GM18951 (cell line): ENCODE measurements around the gene CD79B.

ENCODE experiments used
- POLR2A ChIP-seq: IDR thresholded peaks from 4 replicates; pipeline ENCODE4 v1.6.1; 2011; ENCODE audit warnings: mild to moderate bottlenecking; ENCODE audit not compliant: insufficient read length, insufficient read depth; ENCODE audit errors: extremely low read depth
- in situ Hi-C: fragments of 300-500 bp; cut with MboI; formaldehyde crosslinking; loops from one replicate; pipeline ENCODE4 v1.12.0; 2022; ENCODE audit warnings: low sequenced_read_pairs, mixed read lengths, inconsistent platforms; ENCODE audit not compliant: unreplicated experiment

The CD79B gene

DNA sequence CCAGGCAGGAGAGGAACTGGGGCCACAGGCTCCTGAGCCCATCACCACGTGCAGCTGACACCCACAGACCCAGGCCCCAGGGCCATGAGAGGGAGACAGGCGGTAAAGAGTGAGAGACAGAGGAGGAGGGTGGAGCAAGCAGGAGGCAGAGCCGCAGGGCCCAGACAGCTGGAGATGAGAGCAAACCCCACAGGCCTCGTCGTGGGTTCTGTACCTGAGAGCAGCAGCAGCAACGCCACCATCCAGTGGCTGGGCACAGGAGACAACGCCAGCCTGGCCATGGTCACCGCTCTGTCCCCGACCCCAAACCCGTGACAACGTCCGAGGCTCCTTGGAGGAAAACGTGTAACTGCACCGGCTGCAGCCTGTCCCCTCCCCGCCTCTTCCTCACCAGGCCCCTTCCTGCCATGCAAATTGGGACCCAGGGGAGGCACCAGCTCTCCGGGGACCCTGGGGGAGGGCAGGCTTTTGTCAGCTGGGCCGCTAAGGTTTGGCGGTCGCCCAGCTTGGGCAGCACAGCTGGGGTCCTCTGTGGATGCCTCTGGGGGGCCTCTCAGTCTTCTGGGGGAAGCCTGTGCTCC lies at the start of gene CD79B:
Gene CD79B, minus strand, starts transcription at position 351 of the 581 bp plus-strand sequence. Its CDS starts 70 bp downstream, at position 281.
- in situ Hi-C loops, result no loop called here
- TF ChIP-seq POLR2A, result peak; percentile 97

DNA sequence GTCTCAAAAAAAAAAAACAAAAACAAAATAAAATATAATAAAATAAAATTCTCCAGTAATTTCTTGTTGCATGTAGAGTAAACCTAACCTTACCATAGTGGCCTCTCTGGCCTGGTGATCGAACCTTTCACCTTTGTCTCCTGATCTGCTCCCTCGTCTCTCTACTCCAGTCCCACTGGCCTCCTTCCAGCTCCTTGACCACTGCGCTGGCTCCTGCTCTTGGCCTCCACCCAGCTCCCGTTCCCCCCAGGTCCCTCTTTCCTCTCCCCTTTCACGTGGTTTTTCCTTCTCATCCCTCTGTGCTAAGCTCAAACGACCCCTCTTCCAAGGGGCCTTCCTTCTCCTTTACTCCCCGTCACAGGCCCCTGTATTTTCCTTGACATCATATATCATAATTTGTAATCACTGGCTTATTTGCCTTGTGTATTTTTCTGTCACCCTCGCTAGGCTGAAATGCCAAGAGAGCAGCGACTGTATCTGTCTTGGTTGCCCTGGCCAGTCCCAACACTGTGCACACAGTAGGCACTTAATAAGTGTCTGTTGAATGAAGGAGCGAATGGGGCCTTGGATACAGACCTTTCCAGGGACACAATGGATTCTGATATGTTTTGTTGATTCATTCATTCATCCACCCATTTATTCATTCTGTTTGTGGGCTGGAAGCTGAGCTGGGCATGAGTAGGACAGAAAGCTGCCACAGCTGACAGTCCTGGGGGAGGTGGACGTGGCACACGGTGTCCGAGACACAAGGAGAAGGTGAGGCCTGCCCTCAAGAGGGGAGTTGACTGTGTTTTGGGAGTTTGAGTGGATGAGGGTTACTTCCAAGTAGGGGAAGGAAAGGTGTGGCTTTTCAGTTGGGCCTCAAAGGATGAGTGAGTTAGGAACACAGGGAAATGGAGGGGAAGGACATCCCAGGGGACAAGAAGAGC lies 46.4 kb upstream of the CD79B start:
- TF ChIP-seq POLR2A, result no peak
- in situ Hi-C loops, result no loop called here

DNA sequence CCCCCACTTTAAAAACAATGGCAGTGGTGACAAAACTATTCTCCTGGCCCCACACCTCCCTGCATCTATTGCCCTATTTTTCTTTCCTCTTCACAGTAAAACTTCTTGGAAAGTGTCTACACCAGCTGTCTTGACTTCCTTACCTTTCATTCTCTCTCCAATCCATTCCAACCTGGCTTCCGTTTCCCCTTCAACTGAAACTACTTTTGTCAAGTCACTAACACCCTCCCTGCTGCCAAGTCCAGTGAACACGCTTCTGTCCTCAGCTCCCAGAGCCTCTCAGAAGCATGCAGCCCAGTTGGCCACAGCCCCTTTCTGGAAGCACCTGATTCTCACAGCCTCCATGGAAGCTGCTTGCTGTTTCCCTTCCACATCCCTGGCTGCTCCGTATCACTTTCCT lies 44.6 kb upstream of the CD79B start:
- TF ChIP-seq POLR2A, result no peak
- in situ Hi-C loops, result no loop called here

DNA sequence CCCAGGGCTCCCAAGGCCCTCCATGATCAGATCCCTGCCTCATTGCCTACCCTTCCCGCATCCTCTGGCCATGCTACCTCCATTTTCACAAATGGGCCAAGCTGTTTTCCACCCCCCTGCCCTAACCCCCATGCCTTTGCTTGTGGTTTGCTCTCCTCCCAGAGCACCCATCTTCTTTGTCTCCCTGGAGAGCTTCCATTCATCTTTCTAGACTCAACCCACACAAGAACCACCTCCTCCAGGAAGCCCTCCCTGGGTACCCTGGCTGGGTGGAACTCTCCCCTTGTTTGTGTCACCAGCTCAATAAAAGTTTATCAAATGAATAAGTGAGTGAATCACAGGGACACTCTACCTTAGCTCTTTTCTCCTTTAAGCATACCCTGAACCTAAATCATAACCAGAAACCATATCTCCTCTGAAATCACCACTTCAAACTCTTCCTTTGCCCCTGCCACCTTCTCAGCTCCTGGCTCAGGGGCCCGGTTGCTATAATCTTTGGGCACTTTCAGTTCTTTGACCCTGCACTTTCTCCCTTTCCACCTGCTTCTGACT lies 43.5 kb upstream of the CD79B start:
- in situ Hi-C loops, result no loop called here
- TF ChIP-seq POLR2A, result no peak

DNA sequence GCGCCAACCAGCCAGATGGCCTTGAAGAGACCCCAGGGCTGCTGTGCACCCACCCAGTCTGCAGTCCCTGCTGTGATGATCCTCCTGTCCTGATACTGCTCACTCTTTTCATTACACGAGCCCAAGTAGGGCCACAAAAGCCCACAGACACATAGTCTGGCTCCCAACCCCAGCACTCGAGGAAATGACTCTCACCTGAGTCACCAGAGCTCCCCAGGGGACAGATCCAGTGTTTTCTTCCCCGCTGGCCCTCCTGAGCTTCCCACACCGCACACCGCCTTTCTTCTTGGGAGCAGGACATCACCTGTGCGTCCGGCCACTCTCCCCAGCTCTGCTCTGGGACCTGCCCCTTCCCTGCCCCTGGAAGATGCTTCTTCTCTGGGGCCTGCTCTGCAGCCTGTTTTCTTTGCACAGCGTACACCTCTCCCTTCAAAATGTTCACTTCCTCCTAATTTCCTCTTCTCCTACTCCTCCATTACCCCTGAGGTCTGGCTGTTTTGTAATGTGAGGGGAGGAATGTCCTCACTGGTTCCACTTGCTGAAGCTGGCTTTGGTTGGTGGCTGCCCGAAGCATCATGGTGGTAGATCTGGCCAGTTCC lies 42.6 kb upstream of the CD79B start:
- no peak for TF ChIP-seq POLR2A
- in situ Hi-C loops, result no loop called here

DNA sequence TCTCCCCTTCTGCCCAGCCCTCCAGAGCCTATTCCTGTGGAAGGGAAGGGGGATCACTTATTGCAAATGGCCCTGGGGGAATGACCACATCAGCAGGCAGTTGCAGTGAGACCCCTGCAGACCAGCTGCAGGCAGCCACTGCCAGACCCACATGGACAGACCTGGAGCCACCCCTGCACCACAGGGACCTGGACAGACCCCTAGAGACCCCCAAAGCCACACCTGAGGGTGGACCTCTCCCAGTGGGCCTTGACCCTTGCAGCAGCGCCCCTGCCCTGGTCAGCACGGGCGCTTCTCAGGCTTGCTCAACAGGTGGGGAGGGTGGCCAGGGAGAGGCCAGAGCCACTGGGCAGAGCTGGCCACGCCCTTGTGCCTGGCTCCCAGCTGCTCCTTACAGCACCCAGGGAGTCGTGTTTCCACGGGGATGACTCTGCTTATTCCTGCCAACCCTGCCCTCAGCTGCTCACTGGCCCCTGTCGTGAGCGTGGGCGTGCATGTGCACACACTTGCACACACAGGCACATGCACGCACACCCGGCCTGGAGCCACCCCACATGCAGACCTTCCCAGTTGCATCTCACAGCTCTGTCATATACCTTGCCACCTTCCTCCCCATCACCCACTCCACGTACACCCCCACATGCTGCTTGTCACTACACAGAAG lies 41.9 kb upstream of the CD79B start:
- in situ Hi-C loops, result no loop called here
- TF ChIP-seq POLR2A, result no peak

DNA sequence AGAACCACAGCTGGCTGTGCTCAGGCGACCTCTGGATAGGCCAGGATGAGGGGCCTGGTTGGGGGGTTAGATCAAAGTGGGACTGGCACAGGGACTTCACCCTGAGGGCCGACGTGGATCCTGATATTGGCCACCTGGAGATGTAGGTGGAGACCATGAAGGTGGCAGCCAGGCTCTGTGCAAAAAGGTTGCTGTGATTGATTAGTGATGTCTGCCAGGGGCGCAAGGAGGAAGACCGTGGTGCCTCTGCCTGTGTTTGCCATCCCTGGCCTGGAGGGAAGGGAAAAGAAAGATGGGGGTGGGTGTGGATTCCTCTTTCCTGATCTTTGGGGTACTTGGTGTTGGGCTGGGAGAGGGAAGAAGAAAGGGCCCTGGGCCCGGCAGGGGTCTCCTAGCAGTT lies 41.1 kb upstream of the CD79B start:
- TF ChIP-seq POLR2A, result no peak
- in situ Hi-C loops, result no loop called here

DNA sequence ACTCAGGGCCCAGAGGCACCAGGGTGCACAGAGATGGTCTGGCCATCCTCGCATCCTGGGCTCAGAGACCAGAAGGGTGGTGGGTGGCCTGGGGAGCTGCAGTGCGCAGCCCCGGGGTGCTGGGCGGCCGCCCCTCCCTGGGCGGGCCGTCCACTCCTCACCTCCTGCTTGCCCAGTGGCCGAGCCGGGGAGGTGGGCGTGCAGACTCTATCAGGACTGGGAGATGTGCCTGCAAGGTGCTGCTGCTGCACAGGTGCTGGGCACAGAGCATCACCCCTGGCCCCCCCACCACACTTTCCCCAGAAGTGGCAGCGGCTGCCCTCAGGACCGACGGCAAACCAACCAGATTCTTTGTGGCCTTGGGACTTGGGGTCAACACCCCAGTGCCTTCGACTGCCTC lies 40.7 kb upstream of the CD79B start, which contains the start of gene SCN4A:
Gene SCN4A, minus strand, starts transcription at position 123 of the 400 bp plus-strand sequence. Its CDS starts 77 bp downstream, at position 46.
- no peak for TF ChIP-seq POLR2A
- in situ Hi-C loops, result no loop called here

DNA sequence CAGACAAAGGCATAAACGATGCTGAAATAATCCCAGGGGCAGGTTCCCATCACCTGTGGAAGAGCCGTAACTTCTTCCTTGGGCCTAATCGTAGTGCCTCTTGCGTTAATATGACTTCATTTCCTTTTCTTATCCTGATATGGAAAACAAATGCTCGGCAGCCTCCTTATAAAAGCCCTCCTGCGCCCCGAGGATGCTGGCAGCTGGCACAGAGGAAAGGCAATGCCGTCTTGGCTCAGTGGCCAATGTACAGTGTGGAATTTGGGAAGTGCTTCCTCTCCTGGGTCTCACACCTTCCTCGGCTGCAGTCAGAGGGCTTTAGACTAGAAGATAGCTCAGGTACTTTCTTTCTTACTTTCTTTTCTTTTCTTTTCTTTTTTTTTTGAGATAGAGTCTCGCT lies 37.1 kb upstream of the CD79B start:
- TF ChIP-seq POLR2A, result no peak
- in situ Hi-C loops, result no loop called here

DNA sequence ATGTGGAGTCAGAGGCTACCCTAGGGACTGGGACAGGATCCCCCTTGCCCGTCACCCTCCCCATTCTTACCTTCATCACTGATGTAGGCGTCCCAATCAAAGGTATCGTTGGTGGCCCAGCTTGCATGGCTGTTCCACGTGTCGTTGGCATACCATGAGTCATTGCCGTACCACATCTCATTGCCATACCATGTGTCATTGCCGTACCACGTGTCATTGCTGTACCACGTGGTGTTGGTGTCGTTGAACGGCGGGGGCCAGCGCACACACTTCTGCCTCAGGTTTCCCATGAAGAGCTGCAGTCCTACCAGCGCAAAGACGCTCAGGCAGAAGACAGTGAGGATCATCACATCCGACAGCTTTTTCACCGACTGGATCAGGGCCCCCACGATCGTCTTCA lies 35.8 kb upstream of the CD79B start:
- TF ChIP-seq POLR2A, result no peak
- in situ Hi-C loops, result no loop called here

DNA sequence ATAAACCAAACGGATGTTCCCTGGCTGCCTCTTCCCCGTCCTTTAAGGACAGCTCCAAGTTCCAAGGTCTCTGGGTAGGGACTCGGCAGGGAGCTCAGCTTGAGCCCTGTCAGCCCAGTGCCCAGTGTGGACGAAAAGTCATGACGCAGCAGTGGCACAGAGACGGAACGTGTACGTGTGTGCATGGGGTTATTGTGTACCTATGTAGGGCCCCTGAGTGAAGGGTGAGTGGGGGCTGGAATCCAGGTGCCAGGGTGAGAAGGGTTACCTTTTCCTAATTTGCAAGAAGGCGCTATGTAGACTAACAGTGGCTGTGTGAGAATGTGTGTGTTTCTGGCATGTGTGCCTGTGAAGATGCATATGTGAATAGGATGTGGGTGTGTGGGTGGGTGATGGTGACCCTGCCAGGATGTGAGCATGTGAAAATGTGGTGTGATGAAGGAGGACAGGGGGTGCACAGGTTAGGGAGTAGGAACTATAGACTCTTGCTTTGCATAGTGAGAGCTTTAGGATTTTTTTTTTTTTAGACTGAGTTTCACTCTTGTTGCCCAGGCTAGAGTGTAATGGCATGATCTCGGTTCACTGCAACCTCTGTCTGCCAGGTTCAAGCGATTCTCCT lies 34.6 kb upstream of the CD79B start:
- no peak for TF ChIP-seq POLR2A
- in situ Hi-C loops, result no loop called here

DNA sequence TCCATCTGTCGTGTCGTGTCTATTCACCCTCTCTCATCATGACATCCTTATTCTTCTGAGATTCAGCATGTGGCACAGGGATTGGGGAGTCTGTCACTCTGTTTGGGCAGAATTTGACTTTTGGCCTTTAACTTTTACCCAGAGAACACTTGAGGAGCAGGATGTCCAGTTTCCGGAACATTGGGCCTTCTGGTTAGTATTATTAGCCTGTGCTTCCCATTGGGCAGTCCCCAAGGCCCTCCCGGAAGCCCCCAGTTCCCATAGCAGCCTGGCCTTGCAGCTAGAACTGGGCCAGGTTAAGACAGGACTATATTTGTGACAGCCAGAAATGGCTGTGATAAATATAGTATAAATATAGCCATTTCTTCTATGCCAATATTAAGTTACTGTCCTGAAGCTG lies 31.0 kb upstream of the CD79B start:
- in situ Hi-C loops, result no loop called here
- TF ChIP-seq POLR2A, result no peak
